ENCODE measurements around the gene AGBL4. TPM values are rescaled to one million over a fixed set of nuclear protein-coding genes. Genes with fewer than 3 reads are reported as not detected.

Gene AGBL4
- total RNA-seq, 1 experiment from 2014 or later: not detected

- no peaks in the 10 kb centered on the region for H3K4me1 Mint-ChIP-seq (ENCODE audit: low read depth, unreplicated experiment)
- Histone ChIP-seq H3K27me3 (replicated peaks; ENCODE audit: control insufficient read depth, insufficient read depth, low read length) (no peaks in the 10 kb centered on the region), H3K9me3 (no peaks in the 10 kb centered on the region), H3K4me3 (ENCODE audit: low read depth, low read length) (no peak overlapping the region), H3K36me3 (ENCODE audit: control insufficient read depth, insufficient read depth, low read length) (no peaks in the 10 kb centered on the region), H3K4me1 (peaks cover 6% of the 10 kb centered on the region; the same call in 1 of the 2 replicates)
- TF ChIP-seq CTCF (IDR thresholded peaks at IDR 0.05; ENCODE audit: insufficient read depth in 1 of 2, low read depth in 1 of 2, low read length in 1 of 2, severe bottlenecking in 1 of 2, unreplicated experiment in 1 of 2): peak in 1 of 2 experiments; percentile 59
- DNase-seq: peak; percentile 37 to 43
- BruUV-seq (replicated peaks): no TSS peak
- H3K36me3 Mint-ChIP-seq (ENCODE audit: insufficient read depth, unreplicated experiment): no peaks in the 10 kb centered on the region
- H3K9me3 Mint-ChIP-seq (ENCODE audit: unreplicated experiment): no peaks in the 10 kb centered on the region
- peak overlapping the region; percentile 53 for H3K27ac Mint-ChIP-seq (ENCODE audit: unreplicated experiment)
- H3K27me3 Mint-ChIP-seq (ENCODE audit: insufficient read depth, unreplicated experiment): no peaks in the 10 kb centered on the region
- CTCF ChIA-PET: no interaction called here
- no peak overlapping the region for H3K4me3 Mint-ChIP-seq (ENCODE audit: unreplicated experiment)
- POLR2A ChIA-PET: interaction anchor here (0.6 kb wide), 1 partner anchor 1384 kb away, joined by 3 read pairs; no protein-coding TSS in a partner anchor
- intact Hi-C loops (cut with micrococcal nuclease; ENCODE audit: unreplicated experiment): loop anchor here (1.0 kb wide), 4 partner anchors 344 to 1432 kb away; no protein-coding TSS in a partner anchor
Observed at GRCh38 chr1:48916130-48917069, 1107.4 kb downstream of the AGBL4 start.

GRCh38 chr1:48908606-48909005 lies 1115.1 kb downstream of the AGBL4 start:
- intact Hi-C loops (cut with micrococcal nuclease; ENCODE audit: unreplicated experiment): no loop called here
- Histone ChIP-seq H3K4me1 (no peaks in the 10 kb centered on the region), H3K9me3 (no peaks in the 10 kb centered on the region), H3K4me3 (ENCODE audit: low read depth, low read length) (no peak overlapping the region), H3K27me3 (replicated peaks; ENCODE audit: control insufficient read depth, insufficient read depth, low read length) (no peaks in the 10 kb centered on the region), H3K36me3 (ENCODE audit: control insufficient read depth, insufficient read depth, low read length) (no peaks in the 10 kb centered on the region)
- no peaks in the 10 kb centered on the region for H3K4me1 Mint-ChIP-seq (ENCODE audit: low read depth, unreplicated experiment)
- no peaks in the 10 kb centered on the region for H3K36me3 Mint-ChIP-seq (ENCODE audit: insufficient read depth, unreplicated experiment)
- ChIA-PET POLR2A (no interaction called here), CTCF (no interaction called here)
- H3K27ac Mint-ChIP-seq (ENCODE audit: unreplicated experiment): no peak overlapping the region
- no peak for TF ChIP-seq CTCF (IDR thresholded peaks at IDR 0.05; ENCODE audit: insufficient read depth in 1 of 2, low read depth in 1 of 2, low read length in 1 of 2, severe bottlenecking in 1 of 2, unreplicated experiment in 1 of 2)
- BruUV-seq (replicated peaks): no TSS peak
- H3K27me3 Mint-ChIP-seq (ENCODE audit: insufficient read depth, unreplicated experiment): no peaks in the 10 kb centered on the region
- no peaks in the 10 kb centered on the region for H3K9me3 Mint-ChIP-seq (ENCODE audit: unreplicated experiment)
- DNase-seq: no peak
- H3K4me3 Mint-ChIP-seq (ENCODE audit: unreplicated experiment): no peak overlapping the region

GRCh38 chr1:48906729-48907128 lies 1117.0 kb downstream of the AGBL4 start:
- Mint-ChIP-seq H3K36me3 (ENCODE audit: insufficient read depth, unreplicated experiment) (no peaks in the 10 kb centered on the region), H3K27me3 (ENCODE audit: insufficient read depth, unreplicated experiment) (no peaks in the 10 kb centered on the region), H3K4me1 (ENCODE audit: low read depth, unreplicated experiment) (no peaks in the 10 kb centered on the region), H3K4me3 (ENCODE audit: unreplicated experiment) (no peak overlapping the region), H3K9me3 (ENCODE audit: unreplicated experiment) (peaks cover 10% of the 10 kb centered on the region), H3K27ac (ENCODE audit: unreplicated experiment) (no peak overlapping the region)
- no peaks in the 10 kb centered on the region for H3K36me3 ChIP-seq (ENCODE audit: control insufficient read depth, insufficient read depth, low read length)
- H3K27me3 ChIP-seq (replicated peaks; ENCODE audit: control insufficient read depth, insufficient read depth, low read length): no peaks in the 10 kb centered on the region
- ChIA-PET CTCF (no interaction called here), POLR2A (no interaction called here)
- no TSS peak for BruUV-seq (replicated peaks)
- H3K4me1 ChIP-seq: no peaks in the 10 kb centered on the region
- DNase-seq: no peak
- TF ChIP-seq CTCF (IDR thresholded peaks at IDR 0.05; ENCODE audit: insufficient read depth in 1 of 2, low read depth in 1 of 2, low read length in 1 of 2, severe bottlenecking in 1 of 2, unreplicated experiment in 1 of 2): no peak
- H3K9me3 ChIP-seq: no peaks in the 10 kb centered on the region
- H3K4me3 ChIP-seq (ENCODE audit: low read depth, low read length): no peak overlapping the region
- intact Hi-C loops (cut with micrococcal nuclease; ENCODE audit: unreplicated experiment): no loop called here
